ENCODE data around the gene CELF2. TPM values are rescaled to one million over a fixed set of nuclear protein-coding genes. Genes with fewer than 3 reads are reported as not detected.

The CELF2 gene
- total and polyA plus RNA-seq, 2 of the 4 experiments (the other 2 are of a cell fraction) = 3.5 to 6.6 TPM

DNA sequence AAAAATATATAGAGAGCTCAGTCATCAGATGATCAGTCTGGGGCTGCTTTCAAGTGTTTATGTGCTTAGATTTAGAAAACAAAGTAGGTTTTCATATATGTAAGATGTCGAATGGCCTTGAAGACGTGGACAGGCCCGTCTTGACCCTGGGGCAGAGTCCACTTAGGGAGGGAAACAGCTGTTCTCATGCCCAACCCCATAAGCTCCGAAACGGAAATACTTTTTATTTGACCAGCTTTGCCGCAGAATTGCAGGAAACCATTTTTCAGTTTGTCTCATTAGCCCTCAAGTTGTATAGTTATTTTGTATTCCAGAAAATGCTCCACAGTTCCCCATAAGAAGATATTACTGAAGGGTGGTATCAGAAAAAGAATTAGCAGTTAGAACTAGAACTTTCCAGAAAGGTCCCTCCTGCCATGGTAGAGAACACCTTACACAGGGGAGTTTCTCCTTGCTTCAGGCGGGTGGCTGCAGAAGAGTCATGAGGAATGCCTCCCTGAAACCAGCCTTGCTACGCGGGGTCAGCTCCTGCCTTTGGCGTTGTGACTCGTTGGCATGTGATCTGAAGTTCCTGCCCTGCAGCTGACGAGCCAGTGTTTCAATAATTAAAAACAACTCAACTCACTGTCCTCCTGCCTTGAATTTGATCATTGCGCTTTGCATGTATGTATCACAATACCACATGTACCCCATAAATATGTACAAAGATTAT, 192.7 kb downstream of the CELF2 start:
- Histone ChIP-seq H3K27ac (ENCODE audit: insufficient read depth, low read length) (no peak overlapping the region), H3K9me1 (ENCODE audit: insufficient read depth, low read length) (no peaks in the 10 kb centered on the region), H3K9me3 (ENCODE audit: control insufficient read depth, insufficient read depth, low read length) (no peaks in the 10 kb centered on the region), H3K36me3 (ENCODE audit: control insufficient read depth, insufficient read depth, low read length) (no peaks in the 10 kb centered on the region), H3K18ac (ENCODE audit: low read depth, low read length) (no peak overlapping the region), H3K4me3 (ENCODE audit: insufficient read depth, low read depth, low read length) (no peak overlapping the region), H2BK120ac (ENCODE audit: low read depth, low read length) (no peak overlapping the region), H3K56ac (ENCODE audit: extremely low read depth, insufficient read depth, low read length) (no peak overlapping the region), H3K27me3 (ENCODE audit: control insufficient read depth, insufficient read depth, low read length) (no peaks in the 10 kb centered on the region), H3K4ac (ENCODE audit: low read depth, low read length) (no peak overlapping the region), H2AFZ (replicated peaks; ENCODE audit: low read length, poor library complexity) (no peak overlapping the region), H2BK15ac (ENCODE audit: low read depth, low read length) (no peak overlapping the region), H3K4me1 (ENCODE audit: control insufficient read depth, insufficient read depth, low read length) (no peaks in the 10 kb centered on the region), H3K4me2 (ENCODE audit: low read depth, low read length) (no peak overlapping the region), H2BK5ac (ENCODE audit: low read depth, low read length, poor library complexity, severe bottlenecking) (no peak overlapping the region), H3K14ac (replicated peaks; ENCODE audit: low read depth, low read length) (no peak overlapping the region), H2AK9ac (replicated peaks; ENCODE audit: low read depth, low read length, poor library complexity) (no peak overlapping the region), H4K8ac (ENCODE audit: low read depth in 2 of 2, low read length in 2 of 2) (no peak overlapping the region), H4K5ac (ENCODE audit: low read depth, low read length) (no peak overlapping the region), H4K20me1 (ENCODE audit: insufficient read depth, low read length) (no peaks in the 10 kb centered on the region), H4K91ac (ENCODE audit: insufficient read depth, low read depth, low read length) (no peak overlapping the region), H3K9ac (ENCODE audit: low read depth, low read length) (no peak overlapping the region), H3K23ac (ENCODE audit: low read depth, low read length) (no peak overlapping the region), H2AK5ac (ENCODE audit: low read depth, low read length) (no peak overlapping the region), H2BK20ac (ENCODE audit: low read depth, low read length) (no peak overlapping the region), H3K79me1 (ENCODE audit: low read depth in 1 of 2, low read length in 2 of 2) (no peaks in the 10 kb centered on the region)
- intact Hi-C loops (cut with micrococcal nuclease) (no loop called here), dilution Hi-C loops (cut with HindIII; ENCODE audit: low sequenced_read_pairs, unreplicated experiment) (no loop called here), in situ Hi-C loops (cut with MboI; ENCODE audit: low sequenced_read_pairs) (no loop called here)
- 100% methylated on average over 1 of the region's 13 CpGs; no CpG with 5 or more reads in 1 of the 2 experiments for WGBS, 2 experiments (ENCODE audit: extremely low coverage in 2 of 2, insufficient read length in 1 of 2)
- ChIA-PET CTCF (no interaction called here), POLR2A (ENCODE audit: unreplicated experiment) (no interaction called here)
- ATAC-seq (ENCODE audit: low read depth) = no peak
- BruUV-seq (replicated peaks) = no TSS peak
- DNase-seq = no peak
- TF ChIP-seq ELK1 (IDR thresholded peaks at IDR 0.05; ENCODE audit: borderline replicate concordance, low read depth, low read length) (no peak), CEBPB (IDR thresholded peaks at IDR 0.05; ENCODE audit: low read depth, low read length) (no peak), MAZ (IDR thresholded peaks at IDR 0.05; ENCODE audit: borderline replicate concordance, low read depth, low read length) (no peak), RAD21 (IDR thresholded peaks at IDR 0.05; ENCODE audit: low read length) (no peak), SMC3 (IDR thresholded peaks at IDR 0.05; ENCODE audit: low read depth, low read length) (no peak), MAFK (IDR thresholded peaks at IDR 0.05; ENCODE audit: low read depth, low read length) (no peak), BHLHE40 (IDR thresholded peaks at IDR 0.05; ENCODE audit: low read depth, low read length) (no peak), CHD1 (IDR thresholded peaks at IDR 0.05; ENCODE audit: low read depth, low read length) (no peak), NFE2L2 (IDR thresholded peaks at IDR 0.05; ENCODE audit: low read depth, low read length) (no peak), POLR2A (IDR thresholded peaks at IDR 0.05; ENCODE audit: low read depth, low read length) (no peak), RCOR1 (IDR thresholded peaks at IDR 0.05; ENCODE audit: insufficient replicate concordance, low read length) (no peak), FOS (IDR thresholded peaks at IDR 0.05; ENCODE audit: low read depth, low read length) (no peak), RFX5 (IDR thresholded peaks at IDR 0.05; ENCODE audit: low read depth, low read length) (no peak), MXI1 (IDR thresholded peaks at IDR 0.05; ENCODE audit: borderline replicate concordance, low read depth, low read length) (no peak)
- TF ChIP-seq, protein P1, sequence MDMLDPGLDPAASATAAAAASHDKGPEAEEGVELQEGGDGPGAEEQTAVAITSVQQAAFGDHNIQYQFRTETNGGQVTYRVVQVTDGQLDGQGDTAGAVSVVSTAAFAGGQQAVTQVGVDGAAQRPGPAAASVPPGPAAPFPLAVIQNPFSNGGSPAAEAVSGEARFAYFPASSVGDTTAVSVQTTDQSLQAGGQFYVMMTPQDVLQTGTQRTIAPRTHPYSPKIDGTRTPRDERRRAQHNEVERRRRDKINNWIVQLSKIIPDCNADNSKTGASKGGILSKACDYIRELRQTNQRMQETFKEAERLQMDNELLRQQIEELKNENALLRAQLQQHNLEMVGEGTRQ (IDR thresholded peaks at IDR 0.05; ENCODE audit: low read depth, low read length) = no peak
